Activated T-helper 1 cell treated with anti-CD3 and anti-CD28 coated beads, Interleukin-12 subunit alpha, Interleukin-12 subunit beta, Interleukin-2, Interleukin-4 antibody, amounts not matched to agents 30 ng/mL and 10 ng/mL and 1 ng/mL, durations not matched to agents 14 hours and 24 hours and 36 hours (primary cell): ENCODE data around the gene SF3A2. TPM values are rescaled to one million over a fixed set of nuclear protein-coding genes. Genes with fewer than 3 reads are reported as not detected.

Source experiments
- DNase-seq: peaks from one replicate; pipeline ENCODE4 v3.0.0; 2021; ENCODE audit warnings: low spot score
- H3K27ac Mint-ChIP-seq: one replicate; pipeline ENCODE4 v1.8.0; 2021; ENCODE audit warnings: mild to moderate bottlenecking, mixed read lengths
- H3K27me3 Mint-ChIP-seq: one replicate; pipeline ENCODE4 v1.8.0; 2022; ENCODE audit warnings: mild to moderate bottlenecking, moderate library complexity, mixed read lengths; ENCODE audit not compliant: insufficient read depth
- H3K36me3 Mint-ChIP-seq: one replicate; pipeline ENCODE4 v1.8.0; 2021; ENCODE audit warnings: low read depth, mixed read lengths
- H3K4me1 Mint-ChIP-seq: one replicate; pipeline ENCODE4 v1.8.0; 2021; ENCODE audit warnings: low read depth, mixed read lengths
- H3K4me3 Mint-ChIP-seq: one replicate; pipeline ENCODE4 v1.8.0; 2021; ENCODE audit warnings: mild to moderate bottlenecking, moderate library complexity, mixed read lengths
- H3K9me3 Mint-ChIP-seq: one replicate; pipeline ENCODE4 v1.8.0; 2021; ENCODE audit warnings: mixed read lengths
- intact Hi-C: fragments of 100-400 bp; cut with micrococcal nuclease; formaldehyde crosslinking; loops from one replicate; pipeline ENCODE4 v1.15.1; 2024
- total RNA-seq: library from RNA; stranded (reverse); gene quantifications from 2 replicates; pipeline ENCODE4 v1.2.3, GENCODE V29; 2022

The SF3A2 gene, protein sequence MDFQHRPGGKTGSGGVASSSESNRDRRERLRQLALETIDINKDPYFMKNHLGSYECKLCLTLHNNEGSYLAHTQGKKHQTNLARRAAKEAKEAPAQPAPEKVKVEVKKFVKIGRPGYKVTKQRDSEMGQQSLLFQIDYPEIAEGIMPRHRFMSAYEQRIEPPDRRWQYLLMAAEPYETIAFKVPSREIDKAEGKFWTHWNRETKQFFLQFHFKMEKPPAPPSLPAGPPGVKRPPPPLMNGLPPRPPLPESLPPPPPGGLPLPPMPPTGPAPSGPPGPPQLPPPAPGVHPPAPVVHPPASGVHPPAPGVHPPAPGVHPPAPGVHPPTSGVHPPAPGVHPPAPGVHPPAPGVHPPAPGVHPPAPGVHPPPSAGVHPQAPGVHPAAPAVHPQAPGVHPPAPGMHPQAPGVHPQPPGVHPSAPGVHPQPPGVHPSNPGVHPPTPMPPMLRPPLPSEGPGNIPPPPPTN
- total RNA-seq = 153 and 169 TPM in 2 replicates

DNA sequence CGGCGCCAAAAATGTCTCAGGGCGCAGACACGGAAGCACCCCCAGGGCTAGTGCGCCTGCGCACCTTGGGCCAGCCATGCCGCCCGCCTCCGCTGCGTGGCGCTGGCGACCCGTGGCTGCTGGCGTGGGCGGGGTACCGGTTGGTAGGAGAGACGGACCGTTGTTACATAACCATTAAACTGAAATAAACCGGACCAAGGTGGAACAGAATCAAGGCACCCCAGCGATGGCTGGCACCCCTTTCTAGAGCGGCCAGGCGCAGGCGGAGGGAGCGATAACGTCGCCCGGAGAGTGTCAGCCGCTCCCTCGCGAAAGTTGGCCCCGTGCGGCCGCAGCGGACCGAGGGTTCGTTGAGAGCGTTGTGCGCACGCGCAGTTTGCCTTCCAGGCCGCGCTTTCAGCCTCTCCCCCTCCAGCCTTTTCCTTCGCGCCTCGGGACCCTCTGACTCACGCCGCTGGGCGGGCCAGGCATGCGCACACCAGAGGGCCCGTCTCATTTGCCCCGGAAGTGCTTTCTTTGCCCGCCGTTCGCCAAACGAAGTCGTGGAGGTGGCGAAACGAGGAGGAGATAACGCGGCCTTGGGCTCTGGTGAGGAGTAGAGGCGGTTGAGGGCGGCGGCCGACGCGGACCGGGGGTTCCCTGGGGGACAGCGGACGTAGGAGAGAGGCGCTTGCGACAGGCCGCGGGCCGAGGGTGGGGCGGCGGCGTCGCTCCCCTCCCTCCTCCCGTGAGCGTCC is at the start of gene SF3A2, which contains the start of gene PLEKHJ1:
SF3A2 (plus strand) TSS at position 511 of the 737 bp plus-strand sequence. CDS start 6,595 bp downstream, outside the sequence.
PLEKHJ1 (minus strand) TSS at position 16 of the 737 bp plus-strand sequence. CDS start 81 bp downstream, outside the sequence.
- H3K36me3 Mint-ChIP-seq = peaks cover 45% of the 10 kb centered on the region
- DNase-seq = peak; percentile 97
- no peaks in the 10 kb centered on the region for H3K9me3 Mint-ChIP-seq
- intact Hi-C loops = loop anchor here (1.0 to 2.0 kb wide), 10 partner anchors 22 to 191 kb away; partner anchors contain the start of genes AP3D1, IZUMO4, MOB3A and TIMM13
- peaks cover 4% of the 10 kb centered on the region for H3K27me3 Mint-ChIP-seq
- peak within 1 kb of the TSS; percentile 97 for H3K4me3 Mint-ChIP-seq
- peak within 1 kb of the TSS; percentile 96 for H3K27ac Mint-ChIP-seq
- H3K4me1 Mint-ChIP-seq = peaks cover 56% of the 10 kb centered on the region

DNA sequence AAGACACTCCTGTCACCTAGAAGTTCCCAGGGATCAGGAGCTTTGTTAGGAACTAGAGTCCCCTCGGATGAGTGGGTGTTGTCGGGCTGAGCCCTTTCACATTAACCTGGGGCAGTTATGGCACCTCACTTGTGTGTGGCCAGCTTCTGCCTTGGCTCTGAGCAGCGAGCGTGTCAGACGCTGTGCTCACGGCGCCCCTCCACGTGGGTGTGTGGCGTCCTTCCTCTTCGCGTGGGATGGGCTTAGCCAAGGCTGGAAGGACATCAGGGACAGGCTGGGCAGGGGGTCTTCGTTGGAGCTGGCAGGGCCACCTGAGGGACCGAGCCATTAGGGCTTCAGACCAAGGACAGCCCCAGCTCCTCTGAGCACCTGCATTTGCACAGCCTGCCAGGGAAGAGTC is 49.5 kb upstream of the SF3A2 start:
- Mint-ChIP-seq H3K4me3 (no peak overlapping the region), H3K9me3 (no peaks in the 10 kb centered on the region), H3K36me3 (peaks cover 31% of the 10 kb centered on the region), H3K27me3 (no peaks in the 10 kb centered on the region), H3K27ac (peak overlapping the region; percentile 52), H3K4me1 (peaks cover 9% of the 10 kb centered on the region)
- DNase-seq = no peak
- intact Hi-C loops = no loop called here

DNA sequence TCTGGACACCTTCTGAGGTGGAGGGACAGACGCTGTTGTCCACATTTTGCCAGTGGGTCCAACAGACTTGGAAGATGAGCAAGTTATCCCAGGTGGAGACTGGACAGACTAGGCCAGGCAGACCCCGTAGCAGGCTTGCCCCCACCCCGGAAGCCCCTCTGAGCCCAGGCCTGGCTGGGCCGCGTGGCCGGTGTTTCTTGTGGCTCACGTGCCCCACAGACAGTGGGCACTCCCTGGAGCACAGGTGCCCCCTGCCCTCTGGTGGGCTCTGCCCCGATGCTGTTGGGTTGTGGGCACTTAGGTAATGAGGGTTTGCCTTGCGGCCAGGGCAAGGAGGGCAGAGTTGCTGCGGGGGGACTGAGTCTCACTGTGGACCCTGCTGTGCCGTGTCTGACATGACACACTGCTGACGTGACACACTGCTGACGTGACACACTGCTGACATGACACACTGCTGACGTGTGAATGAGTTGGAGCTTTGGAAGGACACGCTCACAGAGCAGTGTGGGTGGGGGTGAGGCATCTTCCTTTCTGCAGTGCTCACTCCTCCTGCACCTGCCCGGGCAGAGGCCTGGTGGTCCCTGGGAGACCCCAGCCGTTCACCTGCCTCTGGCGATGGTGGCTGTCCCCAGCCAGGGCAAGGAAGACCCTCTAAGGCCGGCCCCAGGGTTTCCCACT is 47.8 kb upstream of the SF3A2 start:
- intact Hi-C loops = no loop called here
- peak overlapping the region; percentile 58 for H3K27ac Mint-ChIP-seq
- H3K27me3 Mint-ChIP-seq = no peaks in the 10 kb centered on the region
- DNase-seq = no peak
- H3K4me1 Mint-ChIP-seq = peaks cover 9% of the 10 kb centered on the region
- H3K36me3 Mint-ChIP-seq = peaks cover 39% of the 10 kb centered on the region
- no peaks in the 10 kb centered on the region for H3K9me3 Mint-ChIP-seq
- no peak overlapping the region for H3K4me3 Mint-ChIP-seq

DNA sequence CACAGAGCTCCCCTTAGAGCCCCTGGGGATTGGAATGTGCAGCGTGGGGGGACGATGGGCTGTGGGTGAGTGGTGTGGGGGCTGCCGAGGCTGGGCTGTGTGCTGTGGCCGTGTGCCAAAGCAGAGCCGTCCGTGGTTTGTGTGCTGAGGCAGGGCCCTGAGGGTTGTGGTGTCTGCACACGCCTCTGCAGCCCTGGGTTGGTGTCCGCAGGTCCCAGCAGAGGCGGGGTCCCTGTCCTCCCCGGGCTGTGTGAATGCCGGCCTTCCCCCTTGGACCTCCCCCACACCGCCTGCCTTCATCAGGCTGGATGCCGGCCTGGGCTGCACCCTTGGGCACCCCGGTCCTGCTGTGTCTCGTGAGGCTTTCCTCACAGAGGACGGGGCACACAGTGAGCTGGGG is 46.7 kb upstream of the SF3A2 start:
- no peak for DNase-seq
- H3K27me3 Mint-ChIP-seq = no peaks in the 10 kb centered on the region
- peaks cover 4% of the 10 kb centered on the region for H3K4me1 Mint-ChIP-seq
- no peak overlapping the region for H3K27ac Mint-ChIP-seq
- no peak overlapping the region for H3K4me3 Mint-ChIP-seq
- no peaks in the 10 kb centered on the region for H3K9me3 Mint-ChIP-seq
- peaks cover 31% of the 10 kb centered on the region for H3K36me3 Mint-ChIP-seq
- intact Hi-C loops = no loop called here

DNA sequence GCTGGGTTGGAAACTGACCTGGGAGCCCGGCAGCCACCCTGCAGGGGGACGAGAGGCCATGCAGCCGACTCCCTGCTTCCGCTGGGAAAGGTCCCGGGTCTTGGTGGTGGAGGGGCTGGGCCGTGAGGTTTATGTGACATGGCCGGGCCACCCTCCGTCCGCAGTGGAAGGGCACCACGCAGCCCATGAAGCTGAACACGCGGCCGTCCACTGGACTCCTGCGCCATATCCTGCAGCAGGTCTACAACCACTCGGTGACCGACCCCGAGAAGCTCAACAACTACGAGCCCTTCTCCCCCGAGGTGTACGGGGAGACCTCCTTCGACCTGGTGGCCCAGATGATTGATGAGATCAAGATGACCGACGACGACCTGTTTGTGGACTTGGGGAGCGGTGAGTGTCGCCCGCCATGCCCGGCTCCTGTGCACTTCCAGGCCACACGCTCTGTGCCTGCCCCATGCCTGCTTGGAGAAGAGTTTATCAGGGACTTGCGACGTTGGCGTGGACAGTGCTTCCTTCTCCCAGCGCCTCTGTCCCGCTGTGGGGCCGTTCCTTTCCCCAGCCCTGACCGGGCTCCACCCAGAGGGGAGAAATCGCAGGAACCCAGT is 45.7 kb upstream of the SF3A2 start:
- Mint-ChIP-seq H3K36me3 (peaks cover 26% of the 10 kb centered on the region), H3K9me3 (no peaks in the 10 kb centered on the region), H3K27ac (no peak overlapping the region), H3K27me3 (no peaks in the 10 kb centered on the region), H3K4me3 (no peak overlapping the region), H3K4me1 (no peaks in the 10 kb centered on the region)
- no peak for DNase-seq
- intact Hi-C loops = no loop called here

DNA sequence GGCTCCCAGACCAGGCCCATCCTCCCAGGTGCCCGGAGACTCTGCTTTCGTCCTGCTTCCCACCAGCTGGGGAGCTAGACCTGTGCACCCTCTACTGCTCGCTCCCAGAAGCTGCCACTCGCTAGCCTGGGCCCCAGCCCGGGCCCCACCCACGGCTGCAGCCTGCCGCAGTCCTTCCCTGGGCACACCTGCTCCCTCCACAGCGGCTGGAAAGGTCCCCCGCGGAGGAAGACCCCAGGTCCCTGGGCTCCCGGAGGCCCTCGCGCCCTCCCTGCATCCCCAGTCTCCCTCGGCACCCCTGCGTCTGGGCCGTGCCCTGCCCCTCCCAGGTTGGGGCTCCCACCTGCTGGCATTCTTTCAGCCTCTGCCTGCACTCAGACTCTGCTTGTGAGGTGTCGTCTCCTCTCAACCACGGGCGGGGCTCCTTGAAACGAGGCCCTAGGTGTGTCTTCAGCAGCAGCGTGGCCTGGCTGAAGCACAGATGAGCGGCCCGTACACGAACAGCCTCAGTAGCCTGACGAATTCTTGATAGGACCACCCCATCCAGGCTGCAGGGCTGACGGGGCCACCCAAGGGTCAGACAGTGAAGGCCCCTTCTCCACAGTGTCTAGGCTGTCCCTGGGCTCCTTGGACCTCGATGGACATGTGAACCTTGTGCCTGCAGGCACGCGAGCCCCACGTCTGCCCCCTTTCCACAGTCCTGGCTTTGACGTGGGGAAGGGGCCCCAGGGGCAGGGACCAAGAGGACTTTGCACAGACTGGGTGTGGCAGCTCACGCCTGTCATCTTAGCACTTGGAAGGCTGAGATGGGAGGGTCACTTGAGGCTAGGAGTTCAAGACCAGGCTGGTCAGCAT is 44.9 kb upstream of the SF3A2 start:
- intact Hi-C loops = no loop called here
- Mint-ChIP-seq H3K4me3 (no peak overlapping the region), H3K4me1 (no peaks in the 10 kb centered on the region), H3K9me3 (no peaks in the 10 kb centered on the region), H3K27me3 (no peaks in the 10 kb centered on the region), H3K36me3 (peaks cover 24% of the 10 kb centered on the region), H3K27ac (peak overlapping the region; percentile 29)
- no peak for DNase-seq

DNA sequence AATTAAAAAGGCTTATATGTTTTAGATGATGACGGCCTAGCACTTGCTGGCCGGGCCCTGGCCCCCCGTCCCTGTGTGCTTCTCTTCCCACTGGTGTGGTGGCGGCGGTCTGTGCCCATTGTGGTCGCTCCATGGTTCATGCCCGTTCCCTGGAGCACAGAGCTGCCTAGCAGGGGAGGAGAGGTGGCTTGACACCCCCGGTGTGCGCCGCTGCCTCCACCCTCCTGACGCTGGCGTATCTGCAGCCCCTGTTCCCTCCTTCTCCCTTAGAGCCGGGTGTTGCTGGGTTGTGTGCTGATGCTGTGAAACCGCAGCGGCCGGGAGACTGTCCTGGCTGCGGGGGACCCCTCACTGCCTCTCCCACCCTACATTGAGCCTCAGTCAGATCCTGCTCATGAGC is 43.8 kb upstream of the SF3A2 start:
- Mint-ChIP-seq H3K27me3 (no peaks in the 10 kb centered on the region), H3K4me1 (no peaks in the 10 kb centered on the region), H3K36me3 (peaks cover 20% of the 10 kb centered on the region), H3K9me3 (no peaks in the 10 kb centered on the region), H3K27ac (no peak overlapping the region), H3K4me3 (no peak overlapping the region)
- intact Hi-C loops = no loop called here
- no peak for DNase-seq

DNA sequence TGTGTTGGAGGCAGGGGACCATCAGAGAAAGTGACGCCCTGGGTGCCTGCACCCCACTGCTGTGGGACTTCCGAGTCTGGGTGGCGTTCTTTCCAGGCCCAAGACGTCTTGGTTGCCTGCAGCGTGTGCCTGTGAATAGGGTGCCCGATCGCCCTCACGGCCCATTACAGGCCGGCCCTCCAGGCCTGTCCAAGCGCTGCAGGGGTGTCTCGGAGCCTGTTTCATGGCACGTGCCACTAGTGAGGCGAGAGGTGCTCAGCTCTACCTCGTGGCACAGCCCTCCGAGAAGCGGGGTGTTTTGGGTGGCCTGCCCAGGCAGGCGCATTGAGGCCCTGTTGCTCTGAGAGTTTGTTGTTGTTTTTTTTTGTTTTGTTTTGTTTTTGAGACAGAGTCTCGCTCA is 42.8 kb upstream of the SF3A2 start:
- H3K4me1 Mint-ChIP-seq = no peaks in the 10 kb centered on the region
- no peak for DNase-seq
- H3K27me3 Mint-ChIP-seq = no peaks in the 10 kb centered on the region
- intact Hi-C loops = no loop called here
- H3K4me3 Mint-ChIP-seq = no peak overlapping the region
- no peaks in the 10 kb centered on the region for H3K9me3 Mint-ChIP-seq
- no peak overlapping the region for H3K27ac Mint-ChIP-seq
- peaks cover 18% of the 10 kb centered on the region for H3K36me3 Mint-ChIP-seq

DNA sequence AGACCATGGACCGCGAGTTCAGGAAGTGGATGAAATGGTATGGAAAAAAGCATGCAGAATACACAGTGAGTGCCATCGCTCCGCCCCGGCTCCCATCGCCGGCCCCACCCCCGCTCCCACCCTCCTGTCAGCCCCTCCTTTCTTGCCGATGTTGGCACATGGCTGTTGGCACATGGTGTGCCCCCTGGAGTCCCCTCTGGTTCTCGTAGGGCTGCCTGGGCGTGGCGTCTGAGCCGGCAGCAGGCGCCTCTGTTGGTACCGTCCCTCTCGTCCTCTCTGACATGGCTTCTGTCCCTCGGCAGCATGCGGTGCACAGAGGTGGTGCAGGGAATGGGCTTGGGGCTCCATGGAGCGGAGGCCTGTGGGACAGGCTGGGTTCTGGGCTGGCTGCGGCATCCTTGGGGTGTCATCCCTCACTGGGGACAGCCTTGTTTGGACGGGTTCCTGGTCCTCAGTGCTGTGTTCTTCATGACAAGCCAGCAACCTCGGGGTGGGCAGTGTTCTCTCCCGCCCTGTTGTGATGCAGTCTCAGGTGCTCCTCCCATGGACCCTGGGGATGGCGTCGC is 42.0 kb upstream of the SF3A2 start:
- Mint-ChIP-seq H3K27ac (no peak overlapping the region), H3K4me3 (no peak overlapping the region), H3K9me3 (no peaks in the 10 kb centered on the region), H3K4me1 (no peaks in the 10 kb centered on the region), H3K36me3 (peaks cover 19% of the 10 kb centered on the region), H3K27me3 (no peaks in the 10 kb centered on the region)
- no peak for DNase-seq
- intact Hi-C loops = no loop called here

DNA sequence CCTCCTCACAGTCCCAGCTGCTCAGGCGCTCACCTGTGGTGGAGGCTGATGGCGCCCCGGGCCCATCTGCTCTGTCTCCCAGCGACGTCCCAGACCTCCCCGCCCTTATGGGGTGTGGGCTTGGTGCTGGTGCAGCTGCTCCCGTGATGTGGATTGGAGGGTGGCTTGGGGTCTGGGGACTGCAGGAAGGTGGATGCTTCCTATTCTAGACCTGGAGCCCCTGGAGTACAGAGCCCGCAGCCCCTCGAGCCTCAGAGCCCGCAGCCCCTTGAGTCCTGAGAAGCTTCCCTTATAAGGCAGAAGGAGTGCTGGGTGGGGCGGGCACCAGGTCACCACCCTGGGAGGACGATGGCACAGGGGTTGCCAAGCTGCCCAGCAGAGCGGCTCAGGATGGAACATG is 41.3 kb upstream of the SF3A2 start:
- no peak for DNase-seq
- Mint-ChIP-seq H3K9me3 (no peaks in the 10 kb centered on the region), H3K4me1 (no peaks in the 10 kb centered on the region), H3K4me3 (no peak overlapping the region), H3K27me3 (no peaks in the 10 kb centered on the region), H3K36me3 (peaks cover 19% of the 10 kb centered on the region), H3K27ac (no peak overlapping the region)
- intact Hi-C loops = no loop called here

DNA sequence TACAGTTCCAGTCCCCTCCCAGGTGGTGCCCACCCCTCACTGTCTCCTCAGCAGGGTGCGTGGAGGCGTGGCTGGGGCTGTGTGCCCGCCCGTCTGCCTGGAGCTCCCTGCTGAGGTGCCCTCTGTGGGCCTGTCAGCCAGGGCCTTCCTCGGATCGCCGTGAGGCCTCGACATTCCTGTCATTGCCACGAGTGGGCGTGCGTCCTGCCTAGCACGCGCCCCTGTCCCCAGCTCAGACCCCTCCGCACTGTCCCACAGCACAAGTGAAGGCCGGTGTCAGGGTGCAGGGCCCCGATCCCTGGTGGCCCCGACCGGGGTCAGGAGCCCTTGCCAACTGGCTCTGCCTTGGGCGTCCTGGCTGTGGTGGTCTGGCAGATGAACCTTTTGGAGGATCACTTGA is 40.7 kb upstream of the SF3A2 start:
- Mint-ChIP-seq H3K4me3 (no peak overlapping the region), H3K27ac (no peak overlapping the region), H3K36me3 (peaks cover 19% of the 10 kb centered on the region), H3K4me1 (no peaks in the 10 kb centered on the region), H3K27me3 (no peaks in the 10 kb centered on the region), H3K9me3 (no peaks in the 10 kb centered on the region)
- intact Hi-C loops = no loop called here
- no peak for DNase-seq
